Right lung (tissue), 5 donors: Measurements from ENCODE around the gene MYRIP. TPM values are rescaled to one million over a fixed set of nuclear protein-coding genes. Genes with fewer than 3 reads are reported as not detected.
"Not testable (repeated sequence)": the region's sequence is repeated elsewhere in the genome, so short reads cannot be mapped to it uniquely, and the experiment has no call there.

ENCODE experiments used
- DNase-seq, 2 donors: peaks; one replicate each; pipeline ENCODE4 v3.0.0-alpha.2; 2013
- polyA plus RNA-seq, 5 donors: library from polyadenylated mRNA; unstranded; fragments of 120-200 nt; gene quantifications; one replicate each; pipeline versions ENCODE4 v1.2.1 to v1.2.3, GENCODE V29; 2013; ENCODE audit warnings: inconsistent platforms in 1 of 5, low replicate concordance in 1 of 5; ENCODE audit not compliant: insufficient read length in 5 of 5, insufficient read depth in 1 of 5

MYRIP gene
- polyA plus RNA-seq, 5 donors = 0.26 to 0.66 (median 0.33) TPM

DNA sequence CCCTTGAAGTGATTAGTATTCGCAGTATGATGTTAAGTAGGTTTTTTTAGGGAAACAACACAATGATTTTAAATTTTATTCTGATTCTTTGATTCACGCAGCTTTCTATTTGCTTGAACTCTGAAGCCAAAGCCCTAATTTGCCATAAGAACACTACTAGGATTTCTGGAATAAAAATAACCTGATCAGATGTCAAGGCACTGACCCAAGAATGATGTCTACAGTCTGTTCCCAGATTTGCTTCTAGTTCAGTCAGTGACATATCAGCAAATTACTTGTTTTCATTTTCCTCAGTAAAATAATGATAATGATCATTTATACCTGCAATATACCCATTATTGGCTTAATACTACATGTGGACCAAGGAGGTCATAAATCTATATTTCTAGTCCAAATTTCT lies 320.6 kb downstream of the MYRIP start:
- DNase-seq = no peak

DNA sequence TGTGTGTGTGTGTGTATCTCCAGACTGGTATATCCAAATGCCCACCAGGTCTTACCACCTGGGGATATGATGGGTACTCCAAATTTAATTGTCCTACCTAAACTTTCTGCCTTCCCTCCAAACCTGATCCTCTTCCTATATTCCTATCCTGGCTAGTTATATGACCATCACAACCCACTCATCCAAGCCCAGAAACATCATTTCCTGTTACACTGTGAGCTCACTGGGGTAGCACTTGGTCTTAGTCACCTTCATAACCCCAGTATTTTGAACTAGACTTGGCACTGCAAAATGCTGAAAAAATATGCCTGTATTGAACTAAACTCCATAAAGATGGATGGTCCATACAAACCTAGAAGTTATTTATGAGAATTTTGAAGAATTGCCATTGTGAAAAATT lies 321.3 kb downstream of the MYRIP start:
- DNase-seq = no peak

DNA sequence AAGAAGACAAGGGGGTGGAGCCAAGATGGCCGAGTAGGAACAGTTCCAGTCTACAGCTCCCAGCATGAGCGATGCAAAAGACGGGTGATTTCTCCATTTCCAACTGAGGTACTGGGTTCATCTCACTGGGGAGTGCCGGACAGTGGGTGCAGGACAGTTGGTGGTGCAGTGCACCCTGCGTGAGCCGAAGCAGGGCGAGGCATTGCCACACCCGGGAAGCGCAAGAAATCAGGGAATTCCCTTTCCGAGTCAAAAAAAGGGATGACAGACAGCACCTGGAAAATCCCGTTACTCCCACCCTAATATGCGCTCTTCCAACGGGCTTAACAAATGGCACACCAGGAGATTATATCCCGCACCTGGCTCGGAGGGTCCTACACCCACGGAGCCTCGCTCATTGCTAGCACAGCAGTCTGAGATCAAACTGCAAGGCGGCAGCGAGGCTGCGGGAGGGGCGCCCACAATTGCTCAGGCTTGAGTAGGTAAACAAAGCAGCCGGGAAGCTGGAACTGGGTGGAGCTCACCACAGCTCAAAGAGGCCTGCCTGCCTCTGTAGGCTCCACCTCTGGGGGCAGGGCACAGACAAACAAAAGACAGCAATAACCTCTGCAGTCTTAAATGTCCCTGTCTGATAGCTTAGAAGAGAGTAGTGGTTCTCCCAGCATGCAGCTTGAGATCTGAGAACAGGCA lies 324.6 kb downstream of the MYRIP start:
- not testable (repeated sequence) for DNase-seq

DNA sequence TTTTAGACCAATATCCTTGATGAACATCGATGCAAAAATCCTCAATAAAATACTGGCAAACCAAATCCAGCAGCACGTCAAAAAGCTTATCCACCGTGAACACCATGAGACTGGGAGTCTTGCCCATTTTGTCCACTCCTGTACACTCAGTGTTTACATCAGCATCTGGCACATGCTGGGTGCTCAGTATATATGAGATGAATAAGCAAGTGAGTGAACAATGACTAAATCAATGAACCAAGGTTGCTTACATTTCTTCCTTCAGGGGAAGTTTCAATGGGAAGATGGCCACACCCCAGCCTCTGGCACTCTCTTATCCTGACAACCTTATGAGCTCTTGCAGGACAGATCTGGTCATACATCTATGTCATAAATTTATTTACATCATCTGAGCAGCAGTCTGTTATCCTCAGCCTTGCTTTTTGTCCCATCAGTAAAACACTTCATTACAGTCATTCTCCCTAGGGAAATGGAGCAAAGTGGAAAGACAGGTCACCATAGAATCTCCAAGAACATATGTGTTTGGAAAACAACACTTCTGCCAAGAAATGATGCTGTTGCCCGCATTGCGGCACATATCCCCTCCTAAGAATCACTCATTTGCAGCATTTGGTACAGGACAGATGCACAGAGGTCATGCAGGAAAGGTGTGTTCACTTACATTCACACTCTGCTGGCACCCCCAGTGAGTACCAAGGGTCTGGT lies 328.3 kb downstream of the MYRIP start:
- DNase-seq = no peak

DNA sequence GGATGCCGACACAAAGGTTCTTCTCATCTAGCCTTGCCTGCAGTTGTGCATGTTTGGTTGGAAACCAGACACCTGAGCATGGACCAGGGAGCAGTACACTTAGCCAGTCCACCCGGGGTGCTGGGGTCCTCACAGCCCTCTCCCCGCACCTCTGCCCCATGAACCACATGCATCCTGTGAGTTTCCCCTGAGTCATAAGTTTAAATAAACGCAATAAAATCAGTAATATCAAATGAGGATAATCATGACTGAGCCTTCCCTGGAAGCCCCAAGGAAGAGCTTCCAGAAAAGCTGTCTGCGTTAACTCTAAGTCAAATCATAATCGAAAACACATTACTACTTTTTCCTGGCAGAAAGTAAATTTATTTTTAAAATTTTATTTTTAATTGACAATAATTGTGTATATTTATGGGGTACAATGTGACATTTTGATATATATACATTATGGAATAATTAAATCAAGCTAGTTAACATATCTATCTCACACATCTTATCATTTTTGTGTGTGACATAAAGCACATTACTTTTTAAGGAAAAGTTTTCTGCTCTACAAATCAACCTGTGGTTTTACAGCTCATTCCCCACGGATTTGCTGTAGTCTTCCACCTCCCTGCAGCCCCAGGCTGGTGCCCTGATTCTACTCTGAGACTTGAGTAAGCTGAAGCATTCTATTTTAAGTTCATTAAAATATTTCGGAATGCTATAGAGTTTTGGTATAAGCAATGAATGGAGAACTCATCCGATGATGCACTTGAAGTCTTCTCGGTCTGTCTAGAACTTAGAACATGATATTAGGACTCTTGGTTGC lies 334.1 kb downstream of the MYRIP start:
- no peak for DNase-seq

DNA sequence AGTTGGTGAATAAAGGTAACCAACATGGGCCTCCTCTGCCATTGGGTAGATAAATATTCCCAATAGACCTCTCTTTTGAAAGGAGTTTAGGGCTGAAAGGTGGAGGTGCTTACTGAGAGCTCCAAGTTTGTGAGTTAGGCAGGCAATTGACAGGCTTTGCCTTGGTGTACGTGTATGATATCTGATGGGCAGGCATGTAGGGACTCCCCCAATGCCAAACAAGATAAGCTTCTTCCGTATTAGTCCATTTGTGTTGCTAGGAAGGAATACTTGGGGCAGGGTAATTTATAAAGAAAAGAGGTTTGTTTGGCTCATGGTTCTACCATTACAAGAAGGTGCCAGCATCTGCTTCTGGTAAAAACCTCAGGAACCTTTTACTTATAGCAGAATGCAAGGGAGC lies 339.4 kb downstream of the MYRIP start:
- DNase-seq = no peak

DNA sequence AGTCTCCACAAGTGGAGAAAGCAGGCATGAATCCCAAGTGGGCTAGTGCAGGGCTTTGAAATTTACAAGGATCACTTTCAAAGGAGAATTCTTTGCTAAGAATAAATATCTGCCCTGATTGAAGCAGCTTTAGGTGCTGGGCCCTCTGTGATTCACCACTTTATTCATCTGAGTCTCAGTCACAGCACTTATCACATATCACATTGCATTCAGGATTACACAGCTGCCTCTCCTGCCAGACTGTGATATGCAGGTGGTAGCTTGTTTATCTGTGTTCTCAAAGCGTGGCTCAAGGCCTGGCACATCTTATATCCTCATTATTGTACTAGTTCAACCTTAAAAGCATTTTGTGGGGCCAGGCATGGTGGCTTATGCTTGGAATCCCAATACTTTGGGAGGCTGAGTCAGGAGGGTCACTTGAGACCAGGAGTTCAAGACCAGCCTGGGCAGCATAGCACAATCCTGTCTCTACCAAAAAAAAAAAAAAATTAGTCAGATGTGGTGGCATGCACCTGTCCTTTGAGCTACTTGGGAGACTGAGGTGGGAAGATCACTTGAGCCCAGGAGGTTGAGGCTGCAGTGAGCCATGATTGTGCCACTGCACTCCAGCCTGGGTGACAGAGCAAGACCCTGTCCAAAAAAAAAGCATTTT lies 343.2 kb downstream of the MYRIP start:
- no peak for DNase-seq

DNA sequence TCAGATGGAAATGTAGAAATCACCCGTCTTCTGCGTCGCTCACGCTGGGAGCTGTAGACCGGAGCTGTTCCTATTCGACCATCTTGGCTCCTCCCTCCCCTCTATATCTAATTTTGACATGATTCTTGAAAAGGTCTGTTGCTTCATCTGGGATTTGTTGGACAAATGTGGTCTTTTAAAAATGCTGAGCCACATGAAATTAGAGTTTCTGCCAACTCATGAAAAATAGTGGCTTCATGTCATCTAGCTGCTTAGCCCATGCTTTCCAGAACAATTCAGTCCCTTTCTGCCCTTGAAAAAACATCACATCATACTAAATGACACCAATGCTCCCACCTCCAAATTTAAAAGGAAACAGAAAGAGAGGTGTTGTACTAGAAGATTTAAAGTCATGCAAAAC lies 351.5 kb downstream of the MYRIP start:
- no peak for DNase-seq

DNA sequence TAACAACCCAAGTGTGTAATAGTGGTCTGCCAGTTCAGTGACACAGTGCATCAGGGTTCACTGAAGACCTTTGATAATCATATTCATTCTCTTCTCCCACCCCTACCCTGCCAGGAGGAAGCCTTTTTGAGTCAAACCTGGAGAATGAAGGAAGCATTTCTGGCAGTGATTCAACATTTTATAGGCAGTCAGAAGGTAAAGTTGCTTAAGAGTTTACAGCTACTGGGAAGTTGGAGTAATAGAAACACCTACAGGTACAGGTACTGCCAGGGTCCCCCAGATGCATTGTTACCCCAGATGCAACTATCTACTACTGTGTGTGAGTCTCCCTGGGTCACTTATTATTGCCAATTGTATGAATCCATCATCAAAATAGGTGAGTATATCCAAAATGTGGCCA lies 353.2 kb downstream of the MYRIP start:
- DNase-seq = no peak

DNA sequence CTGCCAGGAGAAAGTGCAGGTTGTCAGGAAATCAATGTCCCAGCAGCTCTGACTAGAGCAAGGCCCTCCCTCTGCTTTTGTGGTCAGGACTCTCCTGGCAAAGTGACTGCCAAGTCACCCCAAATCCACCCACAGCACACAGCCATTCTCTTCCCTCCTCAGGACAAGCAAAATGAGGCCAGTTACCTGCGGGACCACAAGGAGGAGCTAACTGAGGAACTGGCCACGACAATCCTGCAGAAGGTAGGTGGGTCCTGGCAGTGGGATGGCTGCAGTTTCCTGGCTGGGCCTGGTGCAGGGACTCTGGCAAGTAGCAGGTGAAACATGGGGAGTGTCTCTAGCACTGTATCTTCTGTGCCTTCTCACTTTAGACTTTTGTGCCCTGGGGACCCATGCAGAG lies 357.6 kb downstream of the MYRIP start:
- no peak for DNase-seq

DNA sequence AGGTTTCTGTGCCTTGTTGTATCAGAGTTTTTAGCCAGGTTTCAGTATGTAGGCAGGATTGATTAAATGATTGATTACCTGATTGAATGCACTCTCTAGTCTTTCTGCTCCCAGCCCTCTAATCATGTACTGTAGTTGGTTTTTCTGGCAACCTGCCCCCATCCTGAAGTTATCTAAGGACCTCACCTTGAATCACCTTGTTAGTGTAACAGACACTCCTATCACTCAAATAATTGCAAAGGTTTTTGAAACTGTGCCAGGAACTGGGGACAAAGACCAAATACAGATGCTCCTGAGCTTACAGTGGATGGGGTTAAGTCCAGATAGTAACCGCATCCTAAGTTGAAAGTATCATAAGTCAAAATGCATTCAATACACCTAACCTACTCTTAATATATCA lies 358.5 kb downstream of the MYRIP start:
- no peak for DNase-seq

DNA sequence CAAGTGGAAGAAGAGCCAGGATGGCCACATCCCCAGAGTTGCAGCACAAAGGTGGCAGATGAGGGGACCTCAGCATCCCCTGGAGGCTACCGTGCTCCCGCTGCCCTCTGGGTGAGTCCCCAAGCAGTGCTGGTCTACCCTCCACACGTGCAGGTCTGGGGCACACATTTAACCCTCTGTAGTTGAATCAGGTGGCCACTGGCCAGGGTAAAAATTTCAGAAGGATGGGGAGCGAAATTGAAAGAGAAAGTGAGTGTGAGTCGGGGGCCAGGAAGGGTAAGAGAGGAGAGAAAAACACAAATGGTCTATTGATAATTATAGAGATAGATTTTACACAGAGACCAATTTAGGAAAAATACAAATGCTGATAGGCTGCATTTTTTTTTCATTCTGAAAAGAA lies 360.6 kb downstream of the MYRIP start:
- no peak for DNase-seq

DNA sequence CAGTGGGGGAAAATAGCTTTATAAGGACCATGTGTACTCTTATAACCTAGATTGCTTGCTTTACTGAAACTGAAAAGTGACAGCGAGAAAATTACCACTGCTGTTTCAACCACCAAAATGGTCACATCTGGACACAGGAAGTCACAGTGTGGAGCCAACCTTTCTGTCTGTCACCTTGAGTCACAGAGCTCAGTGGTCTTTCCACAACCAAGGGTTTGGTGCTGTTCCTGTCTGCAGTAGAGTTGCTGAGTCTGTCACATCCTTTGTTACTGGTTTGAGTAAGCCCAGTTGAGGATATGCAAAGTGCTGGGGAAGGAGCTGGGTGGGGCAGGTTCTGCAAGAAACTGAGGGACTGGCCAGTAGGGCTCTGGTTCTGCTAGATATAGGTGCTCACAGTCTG lies 361.0 kb downstream of the MYRIP start:
- DNase-seq = no peak

DNA sequence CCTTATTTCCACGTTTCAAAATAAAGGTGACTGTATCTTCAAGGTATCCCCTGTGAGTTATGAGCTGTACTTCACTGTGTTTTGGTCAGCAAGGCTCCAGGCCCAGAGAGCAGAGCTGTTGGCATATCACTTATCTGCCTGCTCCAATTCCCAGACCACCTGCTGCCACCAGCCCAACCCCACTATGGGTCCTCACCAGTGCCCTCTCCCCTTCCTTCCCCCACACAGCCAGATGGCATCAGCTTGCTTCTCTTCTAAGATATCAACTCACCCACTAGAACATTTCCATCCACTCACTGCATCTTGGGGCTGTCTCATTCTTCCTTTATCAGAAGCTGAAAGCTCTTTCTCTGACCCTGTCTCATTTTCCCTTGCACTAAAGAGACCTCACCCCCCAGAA lies 363.2 kb downstream of the MYRIP start:
- no peak for DNase-seq

DNA sequence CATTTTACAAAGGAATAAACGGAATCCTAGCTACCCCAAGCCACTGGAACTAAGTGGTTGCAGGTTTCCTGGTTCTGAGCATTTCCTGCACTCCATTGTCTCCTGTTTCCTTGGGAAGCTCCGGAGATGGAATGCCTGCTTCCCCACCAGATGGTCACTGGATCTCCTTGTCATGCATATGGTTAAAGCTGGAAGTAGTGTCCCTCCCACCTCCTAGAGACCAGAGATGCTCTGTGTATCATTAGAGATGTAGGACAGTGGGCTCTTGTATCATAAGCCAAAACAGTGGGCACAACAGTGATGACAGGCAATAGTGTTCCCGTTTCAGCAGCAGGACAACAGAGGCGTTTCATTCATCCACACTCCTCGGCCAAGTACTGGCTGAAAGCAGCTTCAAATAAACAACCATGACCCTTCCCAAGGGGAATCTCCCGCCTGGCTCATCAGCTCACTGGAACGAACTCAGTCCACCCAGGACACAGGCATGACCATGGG lies 363.9 kb downstream of the MYRIP start:
- DNase-seq = no peak

DNA sequence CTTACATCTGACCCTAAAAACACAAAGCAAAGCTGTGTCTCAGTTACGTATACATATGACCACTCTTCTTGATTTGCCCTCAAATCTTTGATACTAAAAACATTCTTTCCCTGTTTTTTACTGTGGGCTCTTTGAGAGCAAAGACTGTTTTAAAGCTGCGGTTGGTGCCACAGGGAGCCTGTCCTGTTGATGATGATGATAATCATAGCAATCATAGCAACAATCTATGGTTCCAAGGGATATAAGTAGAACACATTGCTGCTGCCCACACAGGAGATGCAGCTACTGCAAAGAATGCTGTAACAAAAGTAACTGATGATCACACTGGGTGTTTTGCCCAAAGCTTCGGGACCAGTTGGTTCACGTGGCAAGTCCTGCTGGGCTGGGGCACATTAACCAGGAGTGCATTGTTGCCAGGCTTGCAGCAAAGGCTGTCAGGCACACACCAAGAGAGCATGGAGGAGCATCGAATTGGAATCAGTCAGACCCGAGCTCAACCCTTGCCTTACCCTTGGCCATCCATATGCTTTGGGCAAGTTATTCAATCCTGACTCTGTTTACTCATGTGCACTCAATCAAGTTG lies 368.7 kb downstream of the MYRIP start:
- DNase-seq = no peak

DNA sequence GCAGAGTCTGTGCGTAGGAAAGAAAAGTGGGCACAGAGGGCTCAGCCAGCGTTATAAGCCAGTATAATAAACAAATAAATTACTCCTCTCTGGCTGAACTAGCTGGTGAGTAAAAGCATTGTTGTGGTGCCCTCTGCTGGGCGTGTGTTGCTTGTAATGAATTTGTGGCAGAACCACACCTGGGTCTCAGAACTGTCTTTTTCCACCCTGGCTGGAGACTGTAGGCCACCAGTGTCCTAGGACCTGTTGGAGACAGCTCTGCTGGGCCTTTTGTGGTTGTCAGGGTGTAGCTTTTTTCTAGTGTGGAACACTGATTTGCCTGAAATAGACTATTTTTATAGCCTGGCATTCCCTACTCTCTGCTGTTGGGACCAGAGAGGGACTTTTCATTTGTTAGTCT lies 369.6 kb downstream of the MYRIP start:
- peak; percentile 23 to 43 for DNase-seq

DNA sequence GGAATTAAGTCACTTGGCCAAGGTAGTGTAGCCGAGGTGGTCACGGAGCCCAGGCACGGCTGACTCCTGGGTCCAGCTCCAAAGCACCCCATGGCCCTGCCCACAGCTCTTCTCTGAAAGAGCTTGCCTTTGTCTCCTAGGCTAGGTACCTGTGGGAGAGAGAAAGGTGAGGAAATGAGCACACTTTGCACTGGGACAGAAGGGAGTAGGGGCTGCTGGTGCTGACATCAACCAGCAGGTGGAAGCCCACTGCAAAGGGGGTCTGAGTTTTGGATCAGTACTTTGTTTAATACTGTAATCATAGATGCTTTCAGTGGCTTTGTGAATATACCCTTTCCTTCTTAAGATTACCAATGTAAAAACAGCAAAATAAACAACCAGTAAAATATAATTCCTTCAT lies 371.8 kb downstream of the MYRIP start:
- no peak for DNase-seq

DNA sequence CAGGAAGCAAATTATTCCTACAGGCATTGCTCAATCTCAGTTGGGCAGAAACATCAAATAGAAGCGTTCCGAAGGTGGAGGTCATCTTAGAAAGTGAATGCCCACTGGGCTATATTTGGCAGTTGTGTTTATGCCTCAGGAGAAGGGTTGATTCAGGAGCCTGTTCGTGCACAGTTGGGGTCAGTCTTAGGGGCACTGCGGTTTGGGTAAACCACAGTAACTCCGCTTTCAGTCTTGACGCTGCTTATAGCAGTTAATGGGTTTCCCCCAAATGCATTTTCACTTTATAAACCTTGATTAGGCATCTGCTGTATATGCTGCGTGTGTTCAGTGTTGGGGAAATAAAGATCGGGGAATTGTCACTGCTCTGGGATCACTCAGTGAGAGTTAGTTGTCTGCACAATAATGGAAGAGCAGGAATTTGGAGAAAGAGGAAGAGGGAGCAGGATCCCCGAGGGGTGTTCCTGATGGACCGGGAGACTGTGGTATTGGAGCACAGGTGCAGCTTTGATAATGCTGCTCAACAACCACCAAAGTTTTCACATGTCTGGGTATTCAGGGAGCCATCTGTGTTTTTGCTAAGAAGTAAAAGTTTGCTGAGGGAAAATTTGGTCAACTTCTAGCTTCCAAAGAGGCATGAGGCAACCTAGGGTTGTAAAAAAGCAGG lies 375.8 kb downstream of the MYRIP start:
- DNase-seq = no peak

DNA sequence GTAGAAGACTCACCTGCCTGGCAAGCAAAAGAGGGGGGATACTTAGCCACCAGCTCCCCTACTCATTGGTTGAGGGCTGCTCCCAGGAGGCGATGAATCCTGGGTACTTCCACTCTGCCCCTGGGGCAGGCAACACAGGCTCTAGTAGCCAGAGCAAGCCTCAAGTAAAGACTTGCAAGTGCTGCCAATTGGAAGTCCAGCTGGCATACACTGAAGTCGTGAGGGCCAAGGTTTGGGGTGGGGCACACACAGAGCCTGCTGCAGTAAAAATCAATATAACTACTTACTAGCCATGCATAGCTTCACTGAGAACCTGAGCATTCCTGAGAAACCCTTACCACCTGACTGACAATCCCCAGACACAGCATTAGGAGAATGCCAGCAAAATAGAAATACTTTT lies 377.1 kb downstream of the MYRIP start:
- DNase-seq = no peak

DNA sequence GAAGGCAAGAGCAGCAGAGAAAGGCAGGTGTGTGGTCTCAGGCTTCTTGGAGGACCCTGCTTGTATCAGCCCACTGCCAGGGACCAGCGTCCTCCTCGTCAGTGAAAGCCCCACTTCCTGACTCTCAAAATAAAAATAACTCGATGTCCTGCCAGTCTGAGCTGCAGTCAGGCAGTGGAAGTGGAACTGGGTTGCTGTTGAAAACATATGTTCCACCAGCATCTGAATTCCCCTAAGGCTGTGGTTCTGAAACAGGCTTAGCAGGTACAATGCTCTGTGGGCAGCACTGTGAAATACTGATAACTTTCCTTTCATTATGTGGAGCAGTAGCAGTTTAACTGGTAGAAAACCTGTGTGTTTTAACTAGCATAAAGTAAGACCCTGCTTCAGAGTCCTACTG lies 378.5 kb downstream of the MYRIP start:
- DNase-seq = no peak
